H4 (cell line): ENCODE measurements around the gene RGS3. TPM values are rescaled to one million over a fixed set of nuclear protein-coding genes. Genes with fewer than 3 reads are reported as not detected.
A peak's percentile ranks its signal among the peaks of the same experiment; 100 is the strongest.
"Not testable (repeated sequence)": the region's sequence is repeated elsewhere in the genome, so short reads cannot be mapped to it uniquely, and the experiment has no call there.

Experiments
- DNase-seq: peaks from one replicate; pipeline ENCODE4 v3.0.0-alpha.2; 2015; ENCODE audit warnings: low spot score
- total RNA-seq: library from RNA; depleted of rRNA; stranded (reverse); fragments of >200 nt; shearing (Covaris generic); gene quantifications from 2 replicates; pipeline ENCODE4 v1.2.3, GENCODE V29; 2014

RGS3 gene
- total RNA-seq, 1 experiment from 2014 or later = 36.4 TPM

- no peak for DNase-seq
Measured at GRCh38 chr9:113546566-113546965, 83.0 kb downstream of the RGS3 start.

GRCh38 chr9:113547501-113547900, 84.0 kb downstream of the RGS3 start:
- no peak for DNase-seq

GRCh38 chr9:113548221-113549041, 84.9 kb downstream of the RGS3 start:
- DNase-seq = peak; percentile 73

GRCh38 chr9:113549892-113550291, 86.4 kb downstream of the RGS3 start:
- DNase-seq = not testable (repeated sequence)

- DNase-seq = no peak
Measured at GRCh38 chr9:113556877-113557593, 93.5 kb downstream of the RGS3 start.

GRCh38 chr9:113558632-113559502, 95.3 kb downstream of the RGS3 start:
- no peak for DNase-seq

GRCh38 chr9:113559834-113560800, 96.6 kb downstream of the RGS3 start:
- no peak for DNase-seq

- no peak for DNase-seq
Measured at GRCh38 chr9:113562653-113563381, 99.3 kb downstream of the RGS3 start.

GRCh38 chr9:113563826-113564497, 100.4 kb downstream of the RGS3 start:
- no peak for DNase-seq

- peak; percentile 82 for DNase-seq
Measured at GRCh38 chr9:113564498-113565237, 101.1 kb downstream of the RGS3 start.

- no peak for DNase-seq
Measured at GRCh38 chr9:113566016-113566711, 102.6 kb downstream of the RGS3 start.

GRCh38 chr9:113566712-113567071, 103.2 kb downstream of the RGS3 start:
- DNase-seq = no peak

GRCh38 chr9:113567361-113568080, 104.0 kb downstream of the RGS3 start:
- DNase-seq = no peak

GRCh38 chr9:113568081-113568435, 104.5 kb downstream of the RGS3 start:
- no peak for DNase-seq

- peak; percentile 62 for DNase-seq
Measured at GRCh38 chr9:113568571-113569321, 105.2 kb downstream of the RGS3 start.

- no peak for DNase-seq
Measured at GRCh38 chr9:113569472-113570060, 106.0 kb downstream of the RGS3 start.

- no peak for DNase-seq
Measured at GRCh38 chr9:113570106-113570505, 106.6 kb downstream of the RGS3 start.
